NCI-H2227 (cell line): Measurements from ENCODE around the gene LRSAM1.

ENCODE experiments used
- DNase-seq: peaks from one replicate; lab custom pipeline; 2025; ENCODE audit not compliant: unreplicated experiment; lab: John Stamatoyannopoulos, UW

LRSAM1 gene

DNA sequence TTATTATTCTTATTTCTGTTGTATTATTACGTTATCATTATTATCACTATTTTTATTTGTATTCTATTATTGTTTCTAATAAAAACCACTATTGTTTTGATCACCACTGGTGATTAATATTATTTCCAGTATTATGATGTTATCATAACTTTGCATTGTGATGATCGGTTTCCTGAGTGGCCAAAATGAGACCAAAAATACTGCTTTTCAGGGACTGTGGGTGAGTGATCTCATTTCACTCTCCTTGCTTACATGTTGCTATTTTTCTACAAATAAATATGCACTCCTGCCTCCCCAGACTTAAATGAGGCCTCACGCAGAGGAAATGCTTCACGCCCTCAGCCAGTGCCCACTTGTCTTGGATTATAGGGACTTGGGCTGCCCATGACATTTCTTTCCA, 78.4 kb downstream of the LRSAM1 start:
- DNase-seq: no peak

DNA sequence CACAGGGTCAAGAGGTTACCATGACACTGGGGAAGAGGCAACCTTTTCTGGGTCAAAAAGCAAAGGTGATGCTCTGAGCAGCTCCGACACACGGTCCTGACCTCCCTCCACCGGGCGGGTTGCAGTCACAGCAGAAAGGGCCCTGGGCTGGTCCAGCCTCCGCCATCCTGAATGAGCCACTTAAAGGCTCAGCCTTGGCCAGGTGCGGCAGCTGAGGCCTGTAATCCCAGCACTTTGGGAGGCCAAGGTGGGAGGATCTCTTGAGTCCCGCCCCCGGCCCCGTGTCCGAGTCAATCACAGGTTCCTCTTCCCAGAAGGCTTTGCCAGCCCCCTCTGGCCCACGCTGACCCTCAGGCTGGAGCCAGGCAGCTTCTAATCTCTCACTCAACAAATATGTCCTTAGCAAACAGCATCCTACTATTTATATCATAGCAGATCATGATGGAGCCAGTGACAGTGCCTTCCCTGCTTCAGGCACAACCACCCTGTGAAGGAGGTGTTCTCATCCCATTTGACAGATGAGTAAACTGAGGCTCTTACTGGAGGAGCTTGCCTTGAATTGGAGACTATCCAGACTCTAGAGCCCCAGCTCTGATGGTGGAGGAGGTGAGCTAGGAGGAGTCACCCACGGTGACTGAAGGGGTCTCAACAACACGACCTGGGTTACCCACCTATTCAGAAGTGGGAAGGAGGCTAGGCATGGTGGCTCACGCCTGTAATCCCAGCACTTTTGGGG, 79.1 kb downstream of the LRSAM1 start:
- no peak for DNase-seq

DNA sequence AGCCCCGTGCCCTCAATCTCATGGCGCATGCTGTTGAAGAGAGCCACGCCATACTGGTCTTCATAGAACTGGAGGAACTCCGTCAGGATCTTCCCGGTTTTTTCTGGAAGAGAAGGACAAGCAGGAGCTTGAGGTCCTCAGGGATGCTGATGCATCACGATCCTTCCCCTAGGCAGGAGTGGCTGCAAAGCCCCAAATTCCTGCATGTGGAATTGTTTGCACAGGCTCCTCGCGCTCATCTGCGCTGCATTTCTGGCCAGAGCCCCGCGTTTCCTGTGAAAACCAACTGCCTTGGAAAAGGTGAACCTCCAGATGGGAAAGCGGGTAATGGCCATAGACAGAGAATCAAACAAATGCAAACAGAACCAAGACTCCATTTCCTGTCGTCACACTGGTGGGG, 80.4 kb downstream of the LRSAM1 start:
- no peak for DNase-seq

DNA sequence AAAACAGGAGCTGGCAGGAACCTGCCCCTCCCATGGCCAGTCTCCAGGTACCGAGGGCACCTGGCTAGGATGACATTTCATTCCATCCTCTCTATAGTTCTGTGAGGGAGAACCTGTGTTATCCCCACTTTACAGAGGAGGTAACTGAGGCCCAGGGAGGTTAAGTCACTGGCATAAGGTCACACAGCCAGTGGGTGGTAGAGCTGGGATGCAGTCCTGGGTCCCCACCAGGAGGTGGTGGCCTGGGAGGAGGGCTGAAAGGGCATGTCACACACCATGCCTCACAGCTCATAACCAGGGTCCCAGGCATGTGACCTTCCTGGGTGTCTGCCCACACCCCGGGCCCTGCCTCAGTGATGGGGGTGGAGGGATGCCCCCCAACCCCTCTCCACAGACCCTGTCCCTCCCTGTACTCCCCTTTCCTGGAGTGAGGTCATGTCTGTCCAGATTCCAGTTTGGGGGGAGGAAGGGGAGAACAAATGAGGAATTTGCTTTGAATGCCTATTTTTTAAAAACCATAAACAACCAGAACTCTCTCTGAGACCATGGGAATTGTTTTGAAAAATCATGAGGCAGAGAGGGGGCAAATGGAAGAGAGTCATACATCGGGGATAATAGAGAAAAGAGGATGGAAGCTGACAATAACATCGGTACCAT, 83.1 kb downstream of the LRSAM1 start:
- no peak for DNase-seq

DNA sequence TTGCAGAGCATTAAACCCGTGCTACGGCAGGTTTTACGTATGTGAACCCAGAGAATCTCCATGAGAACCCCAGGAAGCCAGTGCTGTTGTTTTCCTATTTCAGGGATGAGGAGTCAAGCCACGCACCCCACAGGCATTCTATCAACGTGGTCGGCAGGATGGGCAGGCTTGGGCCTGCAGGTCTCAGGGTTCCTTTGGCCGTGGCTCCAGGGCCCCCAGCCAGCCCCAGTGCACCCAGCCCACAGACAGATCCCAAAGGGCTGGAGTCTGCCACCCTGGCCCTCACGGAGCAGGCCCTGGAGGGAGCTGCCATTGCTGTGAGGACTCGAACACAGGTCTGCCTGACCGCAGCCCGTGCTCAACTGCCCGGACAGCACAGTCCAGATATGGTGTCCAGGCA, 83.6 kb downstream of the LRSAM1 start:
- DNase-seq: no peak

DNA sequence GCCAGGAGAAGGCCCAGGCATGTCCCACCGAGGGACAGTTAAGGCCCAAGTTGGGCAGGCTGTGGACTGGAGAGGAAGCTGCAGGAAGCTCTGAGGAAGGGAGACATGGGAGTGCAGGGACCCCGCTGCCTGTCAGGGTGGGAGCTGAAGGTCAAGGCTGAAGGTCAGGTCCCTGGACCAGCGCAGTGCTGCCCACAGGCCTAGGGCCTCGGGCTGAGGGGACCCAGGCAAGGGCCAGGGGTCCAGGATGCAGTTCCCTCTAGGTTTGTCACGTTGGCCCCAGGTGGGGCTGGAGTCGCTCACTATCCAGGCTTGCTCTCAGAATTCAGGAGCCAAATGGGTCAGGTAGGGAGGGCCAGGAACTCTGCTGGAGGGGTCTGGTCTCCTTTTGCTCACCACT, 84.1 kb downstream of the LRSAM1 start:
- DNase-seq: no peak

DNA sequence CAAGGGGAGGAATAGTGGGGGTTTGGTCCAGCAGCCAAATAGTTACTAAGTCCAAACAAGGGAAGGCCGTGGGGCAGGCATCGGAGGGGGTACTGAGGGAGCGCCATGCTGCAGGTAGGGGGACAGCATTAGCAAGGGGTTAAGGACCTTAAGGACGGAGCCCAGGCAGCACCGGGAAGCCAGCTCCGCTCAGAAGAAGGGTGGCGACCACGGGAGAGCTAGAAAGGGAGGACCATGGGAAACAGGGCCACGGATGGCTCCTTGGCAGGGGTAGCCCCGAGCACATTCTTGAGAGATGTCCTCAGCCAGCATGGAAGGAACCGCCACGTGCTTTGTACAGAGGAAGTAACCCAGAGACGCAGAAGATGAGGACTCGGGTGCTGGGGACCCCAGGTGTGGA, 84.5 kb downstream of the LRSAM1 start:
- no peak for DNase-seq

DNA sequence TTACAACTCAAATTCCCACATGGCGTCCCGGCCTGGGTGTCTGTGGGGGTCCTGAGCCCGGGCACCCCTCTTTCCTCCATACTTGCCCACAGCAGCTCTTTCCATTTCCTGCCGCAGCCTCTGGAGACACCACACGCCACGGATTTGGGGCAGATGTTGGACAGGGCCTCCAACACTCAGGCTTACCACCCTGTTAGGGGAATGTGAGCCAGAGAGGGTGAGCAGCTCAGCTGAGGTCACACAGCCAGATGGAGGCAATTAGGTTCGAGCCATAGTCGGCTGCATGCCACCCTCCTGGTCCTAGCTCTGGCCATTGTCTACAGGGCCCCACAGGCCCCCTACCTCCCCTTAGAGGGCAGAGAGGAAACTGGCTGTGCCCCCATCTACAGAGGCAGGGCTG, 85.2 kb downstream of the LRSAM1 start:
- DNase-seq: no peak

DNA sequence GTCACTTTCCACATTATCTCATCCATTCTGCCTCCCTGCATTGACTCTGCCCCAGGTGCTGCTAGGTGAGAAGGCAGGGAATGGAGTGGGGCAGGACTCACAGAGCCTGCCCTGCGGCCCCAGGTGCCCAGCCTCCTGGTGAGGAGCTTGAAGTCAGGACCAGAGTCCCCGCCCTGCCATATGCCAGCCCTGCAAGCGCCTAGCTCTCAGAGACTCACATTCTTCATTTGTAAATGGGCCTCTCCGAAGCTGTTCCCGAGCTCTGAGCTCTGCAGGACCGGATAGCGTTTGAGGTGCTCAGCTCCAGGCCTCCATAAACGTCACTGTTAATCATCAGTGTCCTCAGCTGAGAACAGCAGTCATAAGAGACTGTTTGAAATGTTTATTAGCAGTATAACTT, 85.7 kb downstream of the LRSAM1 start:
- DNase-seq: peak; percentile 24

DNA sequence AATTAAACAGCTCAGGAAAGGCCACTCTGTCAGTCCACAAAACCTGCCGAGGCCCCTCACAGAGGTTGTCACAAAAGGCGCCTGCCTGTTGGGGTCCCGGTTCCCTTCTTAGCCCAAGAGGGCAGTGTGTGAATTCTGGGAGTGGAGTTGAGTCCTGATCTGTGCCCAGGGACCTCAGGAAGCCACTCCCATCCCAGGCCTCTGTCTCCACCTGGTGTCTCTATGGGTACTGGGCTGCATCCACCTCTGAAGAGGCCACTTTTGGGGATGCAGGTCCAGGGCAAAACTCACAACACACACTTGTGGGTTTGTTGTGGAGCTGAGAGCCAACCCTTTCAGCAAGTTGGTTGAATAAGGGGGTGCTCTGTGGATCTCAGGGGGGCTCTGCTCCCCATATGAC, 86.5 kb downstream of the LRSAM1 start:
- DNase-seq: no peak

DNA sequence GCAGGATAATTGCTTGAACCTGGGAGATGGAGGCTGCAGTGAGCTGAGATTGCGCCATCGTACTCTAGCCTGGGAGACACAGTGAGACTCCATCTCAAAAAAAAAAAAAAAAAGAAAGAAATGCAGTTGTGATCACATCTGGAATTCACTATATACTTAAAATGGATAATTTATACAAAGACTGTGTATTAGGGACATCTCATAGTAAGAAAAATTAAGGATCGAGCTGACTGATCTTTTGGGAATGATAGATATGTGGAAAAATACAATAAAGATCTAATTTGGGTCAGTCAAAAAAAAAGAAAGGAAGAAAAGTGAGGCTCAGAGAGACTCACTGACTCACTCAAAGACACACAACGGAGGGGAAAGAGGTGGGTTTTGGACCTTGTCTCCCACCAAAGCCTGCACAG, 87.5 kb downstream of the LRSAM1 start:
- DNase-seq: no peak

DNA sequence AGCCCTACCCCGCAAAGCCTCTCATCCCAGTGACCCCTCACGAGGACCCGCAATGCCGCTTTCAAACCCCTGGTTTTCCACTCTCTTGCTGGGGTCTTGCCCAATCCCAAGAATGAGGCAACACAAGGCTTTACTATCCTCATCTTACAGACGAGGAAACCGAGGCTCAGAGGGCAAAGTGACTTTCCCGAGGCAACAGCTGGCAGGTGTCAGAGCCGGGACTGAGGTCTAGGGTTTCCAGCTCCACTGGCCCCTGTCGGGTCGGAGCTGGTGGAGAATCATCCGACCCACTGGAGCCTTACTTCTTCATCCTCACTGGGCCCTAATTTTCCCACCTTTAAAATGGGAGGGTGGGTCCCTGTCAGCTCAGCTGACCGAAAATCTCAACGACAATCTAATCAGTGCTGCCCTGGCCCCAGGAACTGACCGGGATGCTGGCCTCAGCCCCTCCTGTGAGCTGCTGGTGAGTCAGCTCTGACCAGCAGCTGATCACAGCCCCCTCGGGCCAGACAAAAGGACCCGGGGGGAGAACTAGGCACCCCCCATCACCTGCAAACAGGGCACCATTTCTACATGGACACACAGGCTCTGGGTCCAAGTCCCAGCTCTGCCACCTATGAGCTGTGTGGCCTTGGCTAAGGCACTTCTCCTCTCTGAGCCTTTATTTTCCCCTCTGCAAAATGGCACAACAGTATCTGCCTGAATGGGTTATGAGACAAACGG, 88.1 kb downstream of the LRSAM1 start:
- DNase-seq: no peak

DNA sequence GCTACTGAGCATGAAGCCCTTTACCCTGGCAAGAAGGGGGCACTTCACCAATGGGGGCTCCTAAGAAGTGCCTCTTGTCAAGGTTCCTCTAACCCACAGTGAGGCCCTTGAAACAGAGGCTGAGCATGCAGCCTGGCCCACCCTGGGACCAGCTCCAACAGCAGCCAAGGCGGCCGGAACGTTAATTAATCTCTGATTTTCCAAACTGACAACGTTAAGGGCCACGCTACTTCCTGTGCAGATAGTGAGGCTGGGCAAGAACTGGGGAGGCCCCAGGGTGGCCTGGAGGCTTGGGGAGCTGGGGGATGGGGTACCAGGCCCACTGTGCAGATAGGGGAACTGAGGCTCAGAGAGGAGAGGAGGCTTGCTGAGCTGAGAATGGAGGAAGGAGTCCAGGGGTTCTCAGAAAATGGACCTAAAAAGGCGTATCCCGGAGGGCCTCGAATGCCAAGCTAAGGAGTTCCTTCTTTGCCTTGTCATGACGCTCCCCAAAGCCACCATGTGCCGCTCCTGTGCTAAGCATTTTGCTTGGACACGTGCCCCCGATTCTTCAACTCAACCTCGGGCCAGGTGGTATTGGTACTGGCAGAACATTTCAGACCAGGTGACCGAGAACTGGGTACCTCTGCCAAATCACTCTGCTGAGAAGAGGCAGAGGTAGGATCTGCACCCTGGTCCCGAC, 88.8 kb downstream of the LRSAM1 start:
- no peak for DNase-seq

DNA sequence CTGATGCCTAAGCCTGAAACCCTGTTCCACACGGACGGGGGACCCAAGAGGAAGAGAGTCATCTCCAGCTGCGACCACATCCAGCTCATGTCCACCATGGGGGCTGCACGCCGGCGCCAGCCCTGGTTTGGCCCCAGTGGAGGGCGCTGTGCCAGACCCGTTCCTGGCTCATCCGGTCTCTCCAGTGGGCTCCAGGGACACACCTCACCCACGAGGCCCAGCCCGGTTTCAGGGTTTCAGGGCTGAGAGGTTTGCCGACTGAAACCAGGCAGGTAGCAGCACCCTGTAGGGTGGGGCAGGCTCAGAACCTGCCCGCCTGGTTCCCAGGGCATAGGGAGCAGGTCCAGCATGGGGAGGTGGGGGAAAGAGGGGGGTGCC, 89.3 kb downstream of the LRSAM1 start:
- DNase-seq: no peak

DNA sequence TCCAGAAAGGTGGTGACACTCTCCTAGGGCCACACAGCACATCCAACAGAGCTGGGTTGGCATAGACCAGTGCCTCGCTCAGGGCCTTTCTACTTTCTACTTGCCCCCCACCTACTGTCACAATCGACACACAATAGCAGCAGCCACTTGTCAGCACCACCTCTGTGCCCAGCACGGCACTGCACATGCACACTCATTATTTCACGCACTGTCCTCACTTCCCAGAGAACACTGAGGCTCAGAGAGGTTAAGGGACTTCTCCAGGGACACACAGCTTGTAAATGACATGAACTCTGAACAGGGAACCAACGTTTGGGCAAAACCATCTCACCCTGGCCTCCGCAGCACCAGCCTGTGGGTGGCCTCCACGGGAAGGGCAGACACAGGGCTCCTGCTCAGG, 89.9 kb downstream of the LRSAM1 start:
- no peak for DNase-seq

DNA sequence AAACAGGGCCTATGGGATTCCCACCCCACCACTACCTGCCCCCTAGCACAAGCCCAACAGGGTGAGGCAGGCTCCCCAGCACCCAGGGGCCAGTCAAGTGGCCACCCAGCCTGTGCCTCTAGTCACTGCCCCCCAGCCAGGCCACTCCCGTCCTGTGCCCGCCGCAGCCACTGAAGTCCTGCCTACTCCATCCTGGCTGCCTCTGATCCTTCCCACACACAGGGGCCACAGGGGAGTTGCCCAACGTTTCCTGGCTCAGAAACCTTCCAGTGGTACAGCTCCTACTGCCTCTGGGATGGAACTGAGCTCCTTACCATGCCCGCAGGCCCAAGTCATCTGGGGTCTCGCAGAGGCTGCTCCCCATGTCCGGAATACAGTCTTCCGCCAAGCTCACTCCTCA, 90.6 kb downstream of the LRSAM1 start:
- no peak for DNase-seq

DNA sequence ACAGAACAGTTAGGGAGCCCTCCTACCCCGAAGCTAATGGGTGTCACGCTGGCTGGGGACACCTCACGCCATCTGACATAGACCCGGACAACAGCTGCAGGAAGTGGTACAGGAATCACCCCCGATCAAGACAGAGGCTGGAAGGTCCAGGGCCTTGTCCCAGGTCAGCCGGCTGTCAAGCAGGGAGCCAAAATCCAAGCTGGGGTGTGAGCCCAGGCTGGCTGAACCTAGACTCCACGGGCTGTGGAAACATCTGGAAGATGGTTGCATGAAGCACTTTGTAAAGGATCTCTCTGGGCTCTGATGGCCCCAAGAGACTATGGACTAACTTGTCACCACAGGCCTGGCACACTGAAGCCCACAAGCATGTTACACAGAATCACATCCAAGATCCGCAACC, 91.9 kb downstream of the LRSAM1 start:
- no peak for DNase-seq

DNA sequence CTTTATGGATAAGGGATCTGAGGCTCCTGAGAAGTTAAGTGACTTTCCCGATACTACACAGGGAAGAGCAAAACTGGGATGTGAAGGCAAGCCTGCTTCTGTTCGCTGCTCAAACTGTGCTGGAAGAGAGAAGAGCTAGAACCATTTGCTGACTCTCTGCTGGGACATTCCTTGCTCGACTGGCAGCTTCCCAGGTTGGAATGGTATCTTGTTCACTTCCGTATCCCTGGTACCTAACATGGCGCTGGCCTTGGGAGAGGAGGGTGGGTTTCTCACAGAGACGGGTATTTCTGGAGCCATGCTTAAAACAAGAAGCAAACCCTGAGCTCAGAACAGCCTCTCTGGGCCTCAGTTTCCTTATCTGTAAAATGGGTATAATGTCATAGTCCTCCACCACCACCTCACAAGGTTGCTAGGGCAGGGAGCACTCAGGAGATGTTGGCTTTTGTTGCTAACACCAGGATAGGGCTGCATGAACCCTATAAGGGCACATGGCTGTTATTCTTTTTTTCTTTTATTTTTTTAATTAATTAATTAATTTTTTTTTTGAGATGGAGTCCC, 92.7 kb downstream of the LRSAM1 start:
- DNase-seq: no peak

DNA sequence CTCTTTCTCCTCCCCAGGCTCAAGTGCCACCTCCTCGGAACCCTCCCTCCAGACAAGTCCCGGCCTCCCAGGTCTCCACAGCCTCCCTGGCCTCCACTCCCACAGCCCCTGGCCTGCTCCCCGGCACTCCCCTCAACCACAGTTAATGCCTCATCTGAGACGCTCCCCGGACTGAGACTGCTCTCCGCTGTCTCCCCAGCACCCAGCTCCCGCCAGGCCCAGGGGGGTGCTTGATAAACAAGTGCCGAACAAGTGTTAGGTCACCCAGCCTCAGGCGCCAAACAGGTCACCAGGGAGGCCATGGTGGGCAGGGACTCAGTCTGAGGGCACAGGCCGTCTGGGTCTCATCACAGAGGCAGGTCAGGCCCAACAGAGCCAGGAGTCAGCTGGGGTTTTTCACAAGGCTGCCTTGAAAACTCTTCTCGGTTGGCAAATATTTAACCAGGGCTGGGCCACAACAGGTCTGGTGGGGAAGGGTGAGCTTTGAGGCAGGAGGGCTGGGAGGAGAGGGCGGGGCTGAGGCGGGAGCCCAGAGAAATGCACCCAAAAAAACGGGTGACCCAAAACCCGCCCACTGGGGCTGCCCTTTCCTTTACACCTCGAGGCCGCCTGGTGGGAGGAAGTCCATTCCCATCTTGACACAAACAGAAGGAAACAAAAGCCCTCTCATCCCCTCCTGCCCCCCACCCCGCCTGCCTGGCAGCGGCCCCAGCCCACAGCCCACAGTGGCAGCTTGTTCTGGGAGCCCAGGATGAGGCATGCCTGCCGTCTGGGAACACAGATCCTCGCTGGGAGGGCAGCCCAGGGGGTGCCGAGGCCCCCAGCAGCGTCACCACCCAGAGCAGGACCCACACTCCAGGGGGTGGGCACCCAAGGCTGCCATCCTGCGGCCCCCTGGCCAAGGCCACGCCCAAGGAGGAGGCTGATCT, 94.2 kb downstream of the LRSAM1 start:
- no peak for DNase-seq

DNA sequence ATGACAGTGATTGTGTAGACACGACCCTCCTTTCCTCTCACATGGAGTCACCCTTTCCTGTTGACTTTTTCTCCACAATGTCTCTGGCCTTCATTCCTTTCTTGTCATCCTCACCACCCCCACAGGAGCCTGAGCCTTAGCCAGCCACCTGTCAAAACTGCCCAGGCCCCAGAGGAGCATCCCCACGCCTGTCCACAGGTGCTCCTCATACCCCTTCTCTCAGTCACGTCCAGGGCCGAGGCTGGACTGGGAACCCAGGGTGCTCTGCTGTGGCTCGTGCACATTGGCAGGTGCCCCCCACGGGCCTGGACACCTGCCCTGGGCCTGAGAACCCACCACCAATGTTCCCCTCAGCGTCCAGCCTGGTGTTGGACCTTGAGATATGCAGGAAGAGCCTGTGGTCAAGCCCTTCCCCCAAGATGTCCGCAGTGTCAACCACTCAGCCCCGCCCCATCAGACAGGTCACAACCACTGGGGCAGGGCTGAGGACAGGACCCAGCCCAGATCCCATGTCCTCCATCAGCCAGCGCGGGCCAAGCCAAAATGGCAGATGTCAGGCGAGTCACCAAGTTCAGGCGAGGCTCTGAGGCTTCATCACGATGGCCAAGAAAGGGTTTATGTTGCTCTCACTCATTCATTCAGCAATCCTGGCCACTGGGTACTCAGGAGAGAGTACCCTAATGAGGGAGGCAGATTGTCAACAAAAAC, 95.0 kb downstream of the LRSAM1 start:
- no peak for DNase-seq
